ENCODE measurements around the gene PKIG. TPM values are rescaled to one million over a fixed set of nuclear protein-coding genes. Genes with fewer than 3 reads are reported as not detected.

The PKIG gene
- total and polyA plus RNA-seq, 2 of the 8 experiments (the other 6 are each of a cell fraction or from before 2014, with no cell fraction given), result 26.7 to 34.3 TPM

DNA sequence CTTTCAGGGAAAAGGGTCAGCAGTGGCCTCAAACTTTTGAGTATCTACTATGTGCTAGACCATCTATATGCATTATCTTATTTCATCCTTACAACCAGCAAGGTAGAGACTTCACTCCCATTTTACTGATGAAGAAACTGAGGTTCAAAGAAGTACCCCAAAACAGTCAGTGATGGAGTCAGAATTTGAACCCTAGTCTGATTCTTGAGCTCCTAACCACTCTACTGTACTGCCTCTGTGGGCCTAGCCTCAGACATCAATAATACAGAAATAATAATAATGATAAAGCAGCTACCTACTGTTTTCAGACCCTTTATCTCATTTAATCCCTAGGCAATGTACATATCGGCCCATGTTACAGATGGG lies 60.8 kb downstream of the PKIG start:
- no peaks in the 10 kb centered on the region for H3K79me2 ChIP-seq (ENCODE audit: control insufficient read depth in 1 of 2, insufficient read depth in 2 of 2, low read length in 2 of 2)
- 0 out of 2 replicates have a peak, but pooled peaks cover 2% of the 10 kb centered on the region for H3K79me1 ChIP-seq (ENCODE audit: low read depth, low read length)
- H4K5ac ChIP-seq (ENCODE audit: insufficient read length, low read depth, low read length), result no peak overlapping the region
- no peak overlapping the region for H4K8ac ChIP-seq (ENCODE audit: extremely low read depth, insufficient read depth, low read length)
- DNase-seq (ENCODE audit: low read depth in 1 of 2, low spot score in 2 of 2) (no peak), FAIRE-seq (no peak)
- H3K4me3 ChIP-seq (ENCODE audit: extremely low read depth in 1 of 4, insufficient read depth in 2 of 4, low read depth in 3 of 4, low read length in 4 of 4), result no peak overlapping the region
- H2AFZ ChIP-seq (ENCODE audit: low read length), result no peak overlapping the region
- peak overlapping the region; percentile 61 for H3K4ac ChIP-seq (replicated peaks; ENCODE audit: insufficient read length, low read depth, low read length)
- 78% methylated on average over 1 of the region's 1 CpG; no CpG with 5 or more reads in 1 of the 2 experiments for WGBS, 2 experiments (ENCODE audit: extremely low coverage in 1 of 2, insufficient coverage in 1 of 2, insufficient read length in 1 of 2, insufficient replicate concordance in 2 of 2, low coverage in 1 of 2, low lambda C conversion rate in 2 of 2, missing lambda C conversion rate in 1 of 2)
- H3K27ac ChIP-seq (ENCODE audit: low read depth, low read length), result no peak overlapping the region
- no peaks in the 10 kb centered on the region for H3K23me2 ChIP-seq (ENCODE audit: low read depth, low read length)
- no peaks in the 10 kb centered on the region for H3K27me3 ChIP-seq (replicated peaks in 1 of 4; ENCODE audit: control insufficient read depth in 3 of 4, extremely low read depth in 1 of 4, insufficient read depth in 3 of 4, low read length in 3 of 4)
- H3K14ac ChIP-seq (ENCODE audit: insufficient read length), result no peak overlapping the region
- peak overlapping the region; percentile 72; the same call in 1 of the 2 replicates for H2BK15ac ChIP-seq (ENCODE audit: low read length)
- H3K9ac ChIP-seq (replicated peaks in 1 of 4; ENCODE audit: extremely low read depth in 1 of 4, low read depth in 3 of 4, low read length in 3 of 4), result no peak overlapping the region
- H3K56ac ChIP-seq (replicated peaks; ENCODE audit: insufficient read length, low read depth, low read length), result no peak overlapping the region
- H2AK5ac ChIP-seq (ENCODE audit: low read depth, low read length), result 0 out of 2 replicates have a peak overlapping the region, but pooled peaks have one; percentile 29
- H3K4me2 ChIP-seq (ENCODE audit: insufficient read depth in 1 of 2, low read depth in 2 of 2, low read length in 2 of 2), result peak overlapping the region; percentile 13 to 56; a peak in 3 of 4 replicates
- TF ChIP-seq SP4 (IDR thresholded peaks at IDR 0.05; ENCODE audit: low read length) (no peak), RBBP5 (IDR thresholded peaks at IDR 0.05; ENCODE audit: borderline replicate concordance, low read depth, low read length) (0 out of 2 replicates have a peak, but pooled peaks have one; percentile 16), HDAC2 (IDR thresholded peaks at IDR 0.05; ENCODE audit: borderline replicate concordance in 1 of 2, low read depth in 2 of 2, low read length in 2 of 2) (0 out of 4 replicates have a peak, but pooled peaks of 1 of the 2 experiments have one; percentile 87), ASH2L (IDR thresholded peaks at IDR 0.05; ENCODE audit: low read length) (peak; percentile 27), KDM1A (IDR thresholded peaks at IDR 0.05; ENCODE audit: borderline replicate concordance, low read length) (peak; percentile 97), KDM5A (IDR thresholded peaks at IDR 0.05; ENCODE audit: low read length) (no peak)
- H3K23ac ChIP-seq (ENCODE audit: insufficient read length), result no peak overlapping the region
- H2BK20ac ChIP-seq (ENCODE audit: low read length), result peak overlapping the region; percentile 96; the same call in 1 of the 2 replicates
- no peak overlapping the region for H2BK120ac ChIP-seq (replicated peaks; ENCODE audit: low read depth, low read length)
- CTCF ChIA-PET (ENCODE audit: partially characterized antibody), result interaction anchor here (0.9 to 11.0 kb wide), 12 partner anchors 11 to 258 kb away, joined by 3 to 83 read pairs (median 4); no protein-coding TSS in a partner anchor
- no peaks in the 10 kb centered on the region for H3K9me3 ChIP-seq (ENCODE audit: insufficient read depth in 2 of 2, low read depth in 1 of 2, low read length in 1 of 2)
- H2BK12ac ChIP-seq (ENCODE audit: low read depth, low read length), result peak overlapping the region; percentile 60; the same call in 1 of the 2 replicates
- POLR2A ChIA-PET (ENCODE audit: partially characterized antibody), result interaction anchor here (0.8 to 2.2 kb wide), 7 partner anchors 8 to 57 kb away, joined by 3 to 12 read pairs (median 4); partner anchors contain the start of gene ADA
- H3K18ac ChIP-seq (ENCODE audit: extremely low read depth, low read length), result no peak overlapping the region; the same call in 1 of the 2 replicates
- no peaks in the 10 kb centered on the region for H4K20me1 ChIP-seq (replicated peaks in 1 of 2; ENCODE audit: control insufficient read depth in 1 of 2, insufficient read depth in 2 of 2, low read length in 2 of 2)
- H4K91ac ChIP-seq (replicated peaks; ENCODE audit: insufficient read length, low read length), result peak overlapping the region; percentile 35
- H3K4me1 ChIP-seq (replicated peaks in 1 of 4; ENCODE audit: control insufficient read depth in 3 of 4, insufficient read depth in 4 of 4, low read length in 3 of 4), result peaks cover 10 to 36% (median 23%) of the 10 kb centered on the region in 4 experiments
- H2BK5ac ChIP-seq (ENCODE audit: low read depth, low read length), result peak overlapping the region; percentile 83; the same call in 1 of the 2 replicates
- H3K36me3 ChIP-seq (ENCODE audit: control insufficient read depth in 2 of 4, insufficient read depth in 4 of 4, low read length in 3 of 4), result peaks cover 0 to 2% (median 0%) of the 10 kb centered on the region in 4 experiments; a peak in 1 of 8 replicates
